ENCODE results near the gene TJAP1.
"Not testable (repeated sequence)": the region's sequence is repeated elsewhere in the genome, so short reads cannot be mapped to it uniquely, and the experiment has no call there.

TJAP1 gene

DNA sequence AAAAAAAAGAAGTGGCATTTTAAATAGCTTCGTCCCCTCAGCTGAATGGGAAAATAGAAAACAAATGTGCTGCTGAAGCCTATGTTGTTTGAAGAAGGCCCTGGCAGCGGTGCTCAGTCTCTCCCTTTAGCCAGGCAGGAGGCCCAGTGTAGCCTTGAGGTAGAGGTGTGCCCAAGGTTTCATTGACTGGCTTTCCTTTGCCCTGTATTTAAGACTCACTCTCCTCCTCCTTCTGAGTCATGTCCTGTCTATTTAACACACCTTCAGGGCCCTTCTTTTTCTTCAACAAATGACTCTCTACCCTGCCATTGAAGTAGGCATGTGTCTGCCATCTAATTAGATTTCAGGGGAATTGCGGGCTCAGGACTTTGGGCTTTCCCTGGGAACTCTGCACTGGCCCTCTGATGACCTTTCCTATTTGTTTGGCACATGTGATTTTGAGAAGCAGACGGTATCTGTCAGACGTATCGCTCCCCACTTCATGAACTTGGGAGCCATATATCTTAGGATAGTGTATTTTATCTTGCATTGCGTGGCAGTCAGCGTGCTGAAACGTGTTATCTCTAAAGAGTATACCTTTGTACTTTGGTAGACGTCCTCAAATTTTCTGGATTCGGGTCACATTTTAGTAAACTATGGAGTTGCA is 4.3 kb downstream of the TJAP1 start:
- no peak for DNase-seq (ENCODE audit: low read depth)

- DNase-seq (ENCODE audit: low read depth), result no peak
Observed at GRCh38 chr6:43488667-43489276, 11.4 kb downstream of the TJAP1 start.

DNA sequence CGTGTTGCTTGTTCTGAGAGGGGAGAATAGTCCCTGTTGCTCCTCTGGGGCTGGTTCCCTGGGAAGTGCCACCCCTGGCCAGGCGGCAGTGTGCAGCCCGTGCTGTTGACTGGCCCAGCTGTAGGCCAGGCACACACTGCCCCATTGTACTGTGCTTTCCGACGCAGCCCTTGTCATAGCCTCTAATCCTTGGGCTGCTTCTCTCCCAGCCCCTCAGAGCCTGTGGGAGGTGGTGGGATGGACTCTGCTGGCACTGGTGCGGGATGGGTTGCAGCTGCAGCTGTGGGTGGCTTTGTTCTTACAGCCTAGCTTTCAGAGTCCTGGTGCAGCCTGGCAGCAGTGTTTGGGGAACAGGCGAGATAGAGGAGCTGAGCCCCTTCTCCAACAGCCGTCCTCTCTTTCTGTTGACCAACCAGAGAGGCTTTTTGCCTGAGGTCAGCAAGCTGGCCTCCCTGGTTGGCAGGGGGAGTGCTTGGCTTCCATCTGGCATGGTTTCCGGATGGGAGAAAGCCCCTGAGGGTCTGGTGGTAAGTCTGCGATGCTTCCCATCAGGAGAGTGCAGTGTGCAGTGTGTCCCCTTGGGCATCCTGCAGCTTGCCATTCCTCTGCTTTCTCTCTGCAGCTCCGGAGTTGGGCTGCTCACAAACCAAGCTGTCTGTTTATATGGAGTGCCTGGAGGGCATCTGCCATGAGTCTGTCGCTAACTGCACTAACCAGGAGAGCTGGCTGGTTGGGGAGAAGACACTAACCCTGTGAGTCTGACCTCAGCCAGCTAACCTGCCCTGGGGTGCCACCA is 12.1 kb downstream of the TJAP1 start:
- DNase-seq (ENCODE audit: low read depth), result no peak

GRCh38 chr6:43490523-43490939 is 13.2 kb downstream of the TJAP1 start:
- no peak for DNase-seq (ENCODE audit: low read depth)

GRCh38 chr6:43491750-43492661 is 14.6 kb downstream of the TJAP1 start:
- DNase-seq (ENCODE audit: low read depth), result no peak

GRCh38 chr6:43492673-43493072 is 15.3 kb downstream of the TJAP1 start:
- DNase-seq (ENCODE audit: low read depth), result no peak

- DNase-seq (ENCODE audit: low read depth), result no peak
Observed at GRCh38 chr6:43493230-43493629, 15.9 kb downstream of the TJAP1 start.

DNA sequence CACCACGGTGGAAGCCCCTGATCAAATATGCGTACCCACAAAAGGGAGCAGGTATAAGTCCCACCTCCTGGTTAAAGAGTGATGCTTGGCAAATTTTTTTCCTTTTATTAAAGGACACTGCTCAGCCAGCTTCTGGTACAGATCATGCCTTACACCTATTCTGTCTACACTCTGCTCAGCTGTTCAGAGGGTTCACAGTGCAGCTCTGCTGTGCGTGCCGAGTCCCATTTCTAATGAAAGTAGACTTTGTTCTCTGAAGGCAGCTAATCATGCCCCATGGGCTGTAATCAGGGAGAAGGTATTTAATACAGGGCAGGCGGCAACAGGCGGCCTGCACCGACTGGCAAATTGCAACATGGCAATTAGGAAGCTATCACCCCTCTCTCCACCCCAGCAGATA is 16.5 kb downstream of the TJAP1 start:
- no peak for DNase-seq (ENCODE audit: low read depth)

DNA sequence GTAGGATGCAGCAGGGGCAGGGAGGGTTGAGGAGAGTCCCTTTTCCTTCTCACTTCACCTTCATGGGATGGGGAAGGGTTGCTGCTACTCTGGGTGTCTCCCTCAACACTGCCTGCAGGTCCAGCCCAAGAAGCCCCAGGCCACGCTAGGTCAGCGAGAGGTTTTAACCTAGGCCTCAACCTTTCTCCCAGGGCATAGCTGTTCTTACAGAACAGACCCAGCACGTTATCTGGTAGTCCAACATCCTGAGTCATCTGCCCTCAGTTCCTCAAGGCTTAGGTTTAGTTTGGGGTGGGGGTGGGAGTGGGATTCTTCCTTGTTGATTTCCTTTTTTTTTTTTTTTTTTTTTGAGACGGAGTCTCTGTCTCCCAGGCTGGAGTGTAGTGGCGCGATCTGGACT is 17.0 kb downstream of the TJAP1 start:
- no peak for DNase-seq (ENCODE audit: low read depth)

DNA sequence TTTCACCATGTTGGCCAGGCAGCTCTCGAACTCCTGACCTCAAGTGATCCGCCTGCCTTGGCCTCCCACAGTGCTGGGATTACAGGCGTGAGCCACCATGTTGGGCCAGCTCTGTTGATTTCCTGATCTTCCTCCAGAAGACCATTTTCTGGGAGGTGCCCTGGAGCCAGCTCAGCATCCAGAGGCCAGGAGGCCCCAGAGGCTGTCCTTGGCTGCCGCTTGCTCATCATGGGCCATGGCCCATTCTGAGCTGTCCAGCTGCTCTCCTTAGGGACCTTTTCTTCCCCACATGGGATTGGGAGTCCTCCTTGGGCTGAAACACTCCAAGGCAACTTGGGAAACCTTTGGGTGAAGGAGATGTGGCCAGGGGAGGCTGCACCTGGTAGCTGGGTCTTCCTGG is 17.4 kb downstream of the TJAP1 start:
- no peak for DNase-seq (ENCODE audit: low read depth)

GRCh38 chr6:43495409-43495941 is 18.1 kb downstream of the TJAP1 start:
- no peak for DNase-seq (ENCODE audit: low read depth)

DNA sequence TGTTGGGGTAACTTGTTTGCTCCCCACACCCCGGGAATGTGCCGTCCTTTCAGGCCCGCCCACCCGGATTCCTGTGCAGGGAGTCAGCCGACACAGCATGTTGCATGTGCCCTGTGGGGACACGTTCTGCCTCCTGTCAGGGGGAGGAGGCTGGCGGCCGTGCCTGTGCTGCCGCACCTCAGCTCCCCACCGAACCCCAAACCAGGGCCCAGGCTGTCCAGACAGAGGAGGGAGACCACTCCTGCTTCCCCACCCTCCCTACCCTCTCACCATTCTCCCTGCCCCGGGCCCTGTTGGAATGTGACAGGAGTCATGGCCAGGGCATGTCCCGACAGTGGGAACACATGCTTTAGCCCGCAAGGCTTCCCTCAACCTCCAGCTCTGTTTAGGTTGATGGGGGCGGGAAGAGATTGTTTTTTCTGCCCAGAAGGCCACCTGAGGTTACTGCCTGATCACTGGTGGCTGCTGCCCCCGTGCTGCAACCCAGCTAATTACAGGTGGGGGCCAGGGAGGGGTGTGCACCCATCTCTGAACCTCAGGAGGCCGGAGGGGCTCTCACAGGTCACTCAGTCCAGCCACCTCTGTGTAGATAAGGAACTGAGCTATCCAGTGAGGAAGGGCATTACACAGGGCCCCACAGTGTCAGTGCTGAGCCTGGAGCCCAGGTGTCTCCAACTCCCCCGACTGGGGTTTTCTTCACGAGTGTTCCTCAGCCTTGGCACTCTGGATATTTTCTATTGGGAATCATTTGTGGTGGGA is 19.2 kb downstream of the TJAP1 start:
- no peak for DNase-seq (ENCODE audit: low read depth)

GRCh38 chr6:43497129-43497396 is 19.7 kb downstream of the TJAP1 start:
- no peak for DNase-seq (ENCODE audit: low read depth)

- DNase-seq (ENCODE audit: low read depth), result no peak
Observed at GRCh38 chr6:43497689-43498088, 20.3 kb downstream of the TJAP1 start.

- not testable (repeated sequence) for DNase-seq (ENCODE audit: low read depth)
Observed at GRCh38 chr6:43498291-43498690, 20.9 kb downstream of the TJAP1 start.

- no peak for DNase-seq (ENCODE audit: low read depth)
Observed at GRCh38 chr6:43499028-43499815, 21.9 kb downstream of the TJAP1 start.

- no peak for DNase-seq (ENCODE audit: low read depth)
Observed at GRCh38 chr6:43500921-43501320, 23.6 kb downstream of the TJAP1 start.

GRCh38 chr6:43502666-43503065 is 25.3 kb downstream of the TJAP1 start:
- DNase-seq (ENCODE audit: low read depth), result no peak

- DNase-seq (ENCODE audit: low read depth), result no peak
Observed at GRCh38 chr6:43503443-43503842, 26.1 kb downstream of the TJAP1 start.

DNA sequence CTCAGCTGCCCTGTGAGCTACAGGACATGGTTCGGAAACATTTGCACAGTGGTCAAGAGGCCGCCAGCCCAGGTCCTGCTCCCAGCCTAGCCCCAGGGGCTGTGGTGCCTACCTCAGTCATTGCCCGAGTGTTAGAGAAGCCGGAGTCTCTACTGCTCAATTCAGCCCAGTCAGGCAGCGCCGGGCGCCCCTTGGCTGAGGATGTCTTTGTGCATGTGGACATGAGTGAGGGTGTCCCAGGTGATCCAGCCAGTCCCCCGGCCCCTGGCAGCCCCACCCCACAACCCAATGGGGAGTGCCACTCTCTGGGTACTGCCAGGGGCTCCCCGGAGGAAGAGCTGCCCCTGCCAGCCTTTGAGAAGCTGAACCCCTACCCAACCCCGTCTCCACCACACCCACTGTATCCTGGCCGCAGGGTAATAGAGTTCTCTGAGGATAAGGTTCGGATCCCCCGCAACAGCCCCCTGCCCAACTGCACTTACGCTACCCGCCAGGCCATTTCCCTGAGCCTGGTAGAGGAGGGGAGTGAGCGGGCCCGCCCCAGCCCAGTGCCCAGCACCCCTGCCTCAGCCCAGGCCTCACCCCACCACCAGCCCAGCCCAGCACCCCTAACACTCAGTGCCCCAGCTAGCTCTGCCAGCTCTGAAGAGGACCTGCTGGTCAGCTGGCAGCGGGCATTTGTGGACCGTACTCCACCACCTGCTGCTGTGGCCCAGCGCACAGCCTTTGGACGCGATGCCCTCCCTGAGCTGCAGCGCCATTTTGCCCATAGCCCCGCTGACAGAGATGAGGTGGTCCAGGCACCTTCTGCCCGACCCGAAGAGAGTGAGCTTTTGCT is 27.6 kb downstream of the TJAP1 start:
- no peak for DNase-seq (ENCODE audit: low read depth)

Data from activated T-cell treated with anti-CD3 and anti-CD28 coated beads for 48 hours (primary cell).